Lung (tissue), 12 donors: ENCODE measurements around the gene ATP6V1B1. TPM values are rescaled to one million over a fixed set of nuclear protein-coding genes. Genes with fewer than 3 reads are reported as not detected.
A peak's percentile ranks its signal among the peaks of the same experiment; 100 is the strongest.

ENCODE experiments used
- ATAC-seq: fragments of 200-7000 bp; cut with Tn5 transposase; one replicate; pipeline ENCODE4 v1.9.1; 2020; ENCODE audit warnings: moderate number of reproducible peaks; ENCODE audit not compliant: insufficient read depth, low FRiP score
- DNase-seq, 3 donors: peaks; one replicate each; pipeline ENCODE4 v3.0.0-alpha.2; 2013 to 2017
- H3K27ac ChIP-seq, 2 donors: one replicate each; pipeline ENCODE4 v1.5.1; 2013; ENCODE audit warnings: mild to moderate bottlenecking in 2 of 2, moderate library complexity in 2 of 2, control low read depth in 1 of 2, inconsistent platforms in 1 of 2, low read depth in 1 of 2, low read length in 1 of 2
- H3K27me3 ChIP-seq, 3 donors: one replicate each; pipeline ENCODE4 v1.5.1; 2013; ENCODE audit warnings: low read length in 2 of 3; ENCODE audit not compliant: control insufficient read depth in 3 of 3, insufficient read depth in 3 of 3
- H3K36me3 ChIP-seq, 4 donors: one replicate each; pipeline ENCODE4 v1.5.1; 2013; ENCODE audit warnings: low read length in 4 of 4, mild to moderate bottlenecking in 1 of 4, moderate library complexity in 1 of 4; ENCODE audit not compliant: control insufficient read depth in 4 of 4, insufficient read depth in 4 of 4
- H3K4me1 ChIP-seq, 5 donors: one replicate each; pipeline ENCODE4 v1.5.1; 2013; ENCODE audit warnings: low read length in 5 of 5, mild to moderate bottlenecking in 2 of 5, moderate library complexity in 1 of 5; ENCODE audit not compliant: control insufficient read depth in 5 of 5, insufficient read depth in 5 of 5
- H3K4me3 ChIP-seq: one replicate; pipeline ENCODE4 v1.5.1; 2013; ENCODE audit warnings: mild to moderate bottlenecking, control low read depth, moderate library complexity
- H3K9ac ChIP-seq, 2 donors: one replicate each; pipeline ENCODE4 v1.5.1; 2013; ENCODE audit warnings: low read length in 2 of 2, control low read depth in 1 of 2; ENCODE audit not compliant: insufficient read depth in 1 of 2
- H3K9me3 ChIP-seq, 4 donors: one replicate each; pipeline ENCODE4 v1.5.1; 2013; ENCODE audit warnings: low read length in 3 of 4, mild to moderate bottlenecking in 1 of 4, moderate library complexity in 1 of 4; ENCODE audit not compliant: control insufficient read depth in 4 of 4, insufficient read depth in 3 of 4
- WGBS, 2 donors: extraction: QIAGEN DNeasy Blood & Tissue Kit; methylation state at CpG; one replicate each; pipeline ENCODE4 v1.1.7; 2013; 5-methylcytosine and 5-hydroxymethylcytosine counted together
- polyA plus RNA-seq, 2 donors: library from polyadenylated mRNA; stranded (reverse); fragments of 200-250 nt; gene quantifications; one replicate each; pipeline ENCODE4 v1.2.1, GENCODE V29; 2013
- total RNA-seq, 2 donors: library from RNA; depleted of rRNA in 1 of 2; stranded (reverse); fragments of >200 nt in 1 of 2; gene quantifications; one replicate each; pipeline ENCODE4 v1.2.1, GENCODE V29; 2014 to 2021
- TF ChIP-seq, protein P1 (sequence below): IDR thresholded peaks from 2 replicates; pipeline ENCODE4 v1.5.1; 2012; ENCODE audit warnings: mild to moderate bottlenecking; ENCODE audit errors: control extremely low read depth, extremely low read depth
- donor health status: control.
- donor health status: control.
- donor health status: Bipolar disorder and iron deficiency.
- donor health status: healthy.
- donor health status: DM: yes; HTN: yes; CAD: no.

The ATP6V1B1 gene
- total and polyA plus RNA-seq, 4 donors, result 0.33 to 5.9 (median 1.8) TPM

GRCh38 chr2:70984576-70985282 is 49.0 kb downstream of the ATP6V1B1 start:
- Histone ChIP-seq H3K9ac (no peak overlapping the region), H3K9me3 (peaks cover 0 to 1% (median 0%) of the 10 kb centered on the region in 4 donors), H3K36me3 (peaks cover 6 to 34% (median 26%) of the 10 kb centered on the region in 4 donors), H3K4me3 (no peak overlapping the region), H3K4me1 (peaks cover 0 to 5% (median 0%) of the 10 kb centered on the region in 5 donors), H3K27me3 (no peaks in the 10 kb centered on the region), H3K27ac (no peak overlapping the region)
- ATAC-seq (peak; percentile 85), DNase-seq (peak; percentile 16 to 57 (median 39))
- TF ChIP-seq, protein P1, sequence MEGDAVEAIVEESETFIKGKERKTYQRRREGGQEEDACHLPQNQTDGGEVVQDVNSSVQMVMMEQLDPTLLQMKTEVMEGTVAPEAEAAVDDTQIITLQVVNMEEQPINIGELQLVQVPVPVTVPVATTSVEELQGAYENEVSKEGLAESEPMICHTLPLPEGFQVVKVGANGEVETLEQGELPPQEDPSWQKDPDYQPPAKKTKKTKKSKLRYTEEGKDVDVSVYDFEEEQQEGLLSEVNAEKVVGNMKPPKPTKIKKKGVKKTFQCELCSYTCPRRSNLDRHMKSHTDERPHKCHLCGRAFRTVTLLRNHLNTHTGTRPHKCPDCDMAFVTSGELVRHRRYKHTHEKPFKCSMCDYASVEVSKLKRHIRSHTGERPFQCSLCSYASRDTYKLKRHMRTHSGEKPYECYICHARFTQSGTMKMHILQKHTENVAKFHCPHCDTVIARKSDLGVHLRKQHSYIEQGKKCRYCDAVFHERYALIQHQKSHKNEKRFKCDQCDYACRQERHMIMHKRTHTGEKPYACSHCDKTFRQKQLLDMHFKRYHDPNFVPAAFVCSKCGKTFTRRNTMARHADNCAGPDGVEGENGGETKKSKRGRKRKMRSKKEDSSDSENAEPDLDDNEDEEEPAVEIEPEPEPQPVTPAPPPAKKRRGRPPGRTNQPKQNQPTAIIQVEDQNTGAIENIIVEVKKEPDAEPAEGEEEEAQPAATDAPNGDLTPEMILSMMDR, result peak; percentile 70
- 25 to 32% methylated on average over 32 of the region's 32 CpGs for WGBS, 2 donors

- Histone ChIP-seq H3K27me3 (no peaks in the 10 kb centered on the region), H3K9me3 (peaks cover 0 to 1% (median 0%) of the 10 kb centered on the region in 4 donors), H3K4me3 (no peak overlapping the region), H3K27ac (no peak overlapping the region), H3K36me3 (peaks cover 6 to 35% (median 29%) of the 10 kb centered on the region in 4 donors), H3K9ac (no peak overlapping the region), H3K4me1 (peaks cover 0 to 5% (median 0%) of the 10 kb centered on the region in 5 donors)
- DNase-seq (no peak), ATAC-seq (no peak)
- TF ChIP-seq, protein P1, result no peak
- WGBS, 2 donors, result 68 to 77% methylated on average over 5 of the region's 5 CpGs
Measured at GRCh38 chr2:70985283-70985688, 49.6 kb downstream of the ATP6V1B1 start.

GRCh38 chr2:70985956-70986355 is 50.3 kb downstream of the ATP6V1B1 start:
- Histone ChIP-seq H3K27ac (no peak overlapping the region), H3K4me1 (peaks cover 0 to 5% (median 0%) of the 10 kb centered on the region in 5 donors), H3K27me3 (no peaks in the 10 kb centered on the region), H3K9me3 (peaks cover 0 to 1% (median 0%) of the 10 kb centered on the region in 4 donors), H3K9ac (no peak overlapping the region), H3K36me3 (peaks cover 8 to 39% (median 32%) of the 10 kb centered on the region in 4 donors), H3K4me3 (no peak overlapping the region)
- DNase-seq, result no peak
- TF ChIP-seq, protein P1, result no peak
- ATAC-seq, result no peak
- WGBS, 2 donors, result 95% methylated on average over 1 of the region's 1 CpG
